Ishikawa (cell line): ENCODE data around the gene ZNF672.

ENCODE experiments used
- CEBPB ChIP-seq: IDR thresholded peaks from 2 replicates; pipeline ENCODE4 v1.6.1; 2012
- CREB1 ChIP-seq: IDR thresholded peaks from 2 replicates; pipeline ENCODE4 v1.6.1; 2012; ENCODE audit warnings: low read depth
- EGR1 ChIP-seq: IDR thresholded peaks from 2 replicates; pipeline ENCODE4 v1.6.1; 2012
- EP300 ChIP-seq: IDR thresholded peaks from 2 replicates; pipeline ENCODE4 v1.6.1; 2012; ENCODE audit warnings: borderline replicate concordance
- FOXM1 ChIP-seq: IDR thresholded peaks from 2 replicates; pipeline ENCODE4 v1.6.1; 2012; ENCODE audit warnings: low read depth, borderline replicate concordance
- MAX ChIP-seq: IDR thresholded peaks from 2 replicates; pipeline ENCODE4 v1.6.1; 2012
- NFIC ChIP-seq: IDR thresholded peaks from 2 replicates; pipeline ENCODE4 v1.6.1; 2012
- RAD21 ChIP-seq: IDR thresholded peaks from 2 replicates; pipeline ENCODE4 v1.6.1; 2012; ENCODE audit warnings: low read depth
- REST ChIP-seq: IDR thresholded peaks from 2 replicates; pipeline ENCODE4 v1.6.1; 2012; ENCODE audit warnings: low read depth, mild to moderate bottlenecking
- TAF1 ChIP-seq: IDR thresholded peaks from 2 replicates; pipeline ENCODE4 v1.6.1; 2012; ENCODE audit warnings: low read depth, mild to moderate bottlenecking
- TCF12 ChIP-seq: IDR thresholded peaks from 2 replicates; pipeline ENCODE4 v1.6.1; 2012; ENCODE audit warnings: low read depth
- TEAD4 ChIP-seq: IDR thresholded peaks from 2 replicates; pipeline ENCODE4 v1.6.1; 2012
- USF1 ChIP-seq: IDR thresholded peaks from 2 replicates; pipeline ENCODE4 v1.6.1; 2012
- YY1 ChIP-seq: IDR thresholded peaks from 2 replicates; pipeline ENCODE4 v1.6.1; 2012; ENCODE audit warnings: low read depth
- ZBTB7A ChIP-seq: IDR thresholded peaks from 2 replicates; pipeline ENCODE4 v1.6.1; 2012; ENCODE audit warnings: low read depth

The ZNF672 gene

GRCh38 chr1:248793592-248793991 lies 44.4 kb upstream of the ZNF672 start:
- TF ChIP-seq EP300 (no peak), NFIC (no peak), TCF12 (no peak), CEBPB (no peak), REST (no peak), RAD21 (no peak), TAF1 (no peak), YY1 (no peak)

- TF ChIP-seq CEBPB: peak; percentile 60; the same call in 1 of the 2 replicates
Measured at GRCh38 chr1:248794663-248795062, 43.4 kb upstream of the ZNF672 start.

- TF ChIP-seq CREB1: no peak
- TF ChIP-seq REST: no peak
- TF ChIP-seq TCF12: no peak
- no peak for TF ChIP-seq ZBTB7A
- TF ChIP-seq YY1: no peak
- no peak for TF ChIP-seq NFIC
- no peak for TF ChIP-seq MAX
- no peak for TF ChIP-seq EGR1
- TF ChIP-seq RAD21: no peak
- TF ChIP-seq USF1: no peak
- no peak for TF ChIP-seq TAF1
- TF ChIP-seq CEBPB: no peak
- no peak for TF ChIP-seq FOXM1
- TF ChIP-seq EP300: no peak
- TF ChIP-seq TEAD4: no peak
Measured at GRCh38 chr1:248798791-248799190, 39.2 kb upstream of the ZNF672 start.

- no peak for TF ChIP-seq FOXM1
- TF ChIP-seq CREB1: no peak
- no peak for TF ChIP-seq TCF12
- TF ChIP-seq YY1: no peak
Measured at GRCh38 chr1:248800459-248800858, 37.6 kb upstream of the ZNF672 start.

- TF ChIP-seq CREB1: no peak
- TF ChIP-seq TEAD4: no peak
- TF ChIP-seq EGR1: no peak
- no peak for TF ChIP-seq RAD21
- no peak for TF ChIP-seq CEBPB
- no peak for TF ChIP-seq TCF12
- no peak for TF ChIP-seq REST
Measured at GRCh38 chr1:248802454-248802853, 35.6 kb upstream of the ZNF672 start.
